Measurements from ENCODE around the gene SCAF1.

Gene SCAF1

DNA sequence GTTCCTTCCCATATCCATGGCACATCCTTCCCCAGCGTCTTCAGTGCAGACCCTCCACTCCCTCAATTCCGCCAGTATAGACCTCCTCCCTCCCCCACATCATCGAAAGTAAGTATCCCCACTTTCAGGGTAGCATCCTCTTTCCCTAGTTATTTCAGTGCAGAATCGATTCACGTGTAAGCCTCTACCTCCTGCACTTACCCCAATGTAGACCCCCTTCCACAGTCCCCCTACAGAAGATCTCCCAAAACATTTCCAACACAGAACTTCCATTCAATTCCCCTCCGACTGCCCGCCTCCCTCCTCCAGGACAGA, 23.0 kb downstream of the SCAF1 start:
- DNase-seq (ENCODE audit: low spot score) = no peak

DNA sequence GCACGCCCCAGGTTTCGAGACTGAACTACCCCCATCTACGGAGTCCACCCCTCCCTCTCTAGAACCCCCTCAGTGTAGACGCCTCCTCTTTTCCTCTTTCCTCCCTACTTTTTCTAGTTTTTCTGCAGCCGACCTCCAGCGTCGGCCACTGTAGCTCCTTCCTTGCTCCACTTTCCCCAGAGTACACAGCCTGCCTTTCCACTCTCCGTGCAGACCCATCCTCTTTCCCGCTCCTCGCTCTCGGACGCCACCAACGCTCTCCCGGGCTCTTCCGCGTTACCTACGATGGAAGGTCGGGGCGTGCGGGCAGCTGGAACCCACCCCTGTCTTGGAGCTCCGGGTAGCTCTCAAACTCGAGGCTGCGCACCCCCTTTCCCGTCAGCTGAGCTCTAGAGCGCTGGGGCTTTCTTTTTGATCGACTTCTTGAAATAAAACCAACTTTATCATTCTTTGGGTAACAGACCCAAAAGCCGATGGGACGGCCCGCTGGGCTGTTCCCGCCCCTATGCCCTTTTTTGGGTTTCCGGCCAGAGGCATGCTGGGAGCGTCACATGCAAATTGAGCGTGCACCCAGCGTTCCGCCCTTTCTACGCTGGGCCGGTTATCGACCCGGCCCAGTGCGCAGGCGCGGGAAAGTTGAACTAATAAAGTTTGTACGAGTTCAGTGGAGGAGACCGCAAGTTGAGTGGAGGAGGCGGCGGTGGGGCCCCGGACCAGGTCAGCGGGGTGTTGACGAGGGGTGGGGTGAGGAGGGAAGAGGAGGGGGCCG, 23.5 kb downstream of the SCAF1 start, which contains the start of the genes BCL2L12 and IRF3:
TSS of gene BCL2L12 (plus strand) at position 583 of the 769 bp plus-strand sequence. CDS start 760 bp downstream, outside the sequence.
TSS of gene IRF3 (minus strand) at position 507 of the 769 bp plus-strand sequence. CDS start 1,019 bp downstream, outside the sequence.
- peak; percentile 94 for DNase-seq (ENCODE audit: low spot score)

DNA sequence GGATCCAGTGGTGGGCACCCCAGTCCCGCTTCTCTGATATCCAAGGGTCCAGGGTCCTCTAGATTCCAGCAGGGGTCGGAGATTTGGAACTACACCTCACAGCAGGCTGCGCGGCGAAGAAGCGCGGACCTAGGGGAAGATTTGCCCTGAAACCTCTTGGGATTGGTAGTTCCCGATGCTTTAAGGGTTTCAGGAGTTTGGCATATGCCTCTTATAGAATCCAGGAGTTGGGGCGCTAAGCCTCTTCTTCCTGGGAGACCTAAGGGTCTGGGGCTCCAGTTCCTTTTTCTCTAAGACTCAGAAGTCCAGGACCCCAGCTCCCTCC, 24.1 kb downstream of the SCAF1 start:
- DNase-seq (ENCODE audit: low spot score) = no peak

DNA sequence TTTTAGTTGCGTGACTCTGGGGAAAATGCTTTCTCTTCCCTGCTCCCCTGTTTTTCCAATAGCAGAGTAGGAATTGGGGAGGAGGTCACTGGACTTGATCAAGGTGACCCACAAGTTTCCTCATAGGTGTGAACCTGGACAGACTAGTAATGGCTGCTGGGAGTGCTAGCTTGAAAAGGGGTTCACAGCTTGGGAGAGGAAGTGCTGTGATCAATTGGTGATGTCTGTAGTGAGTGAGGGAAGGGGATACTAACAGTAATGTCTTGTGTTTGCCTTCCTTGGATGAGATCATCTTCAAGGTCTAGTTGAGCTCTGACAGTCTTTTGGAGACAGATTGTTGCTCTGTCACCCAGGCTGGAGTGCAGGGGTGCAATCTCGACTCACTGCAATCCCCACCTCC, 25.5 kb downstream of the SCAF1 start:
- no peak for DNase-seq (ENCODE audit: low spot score)

DNA sequence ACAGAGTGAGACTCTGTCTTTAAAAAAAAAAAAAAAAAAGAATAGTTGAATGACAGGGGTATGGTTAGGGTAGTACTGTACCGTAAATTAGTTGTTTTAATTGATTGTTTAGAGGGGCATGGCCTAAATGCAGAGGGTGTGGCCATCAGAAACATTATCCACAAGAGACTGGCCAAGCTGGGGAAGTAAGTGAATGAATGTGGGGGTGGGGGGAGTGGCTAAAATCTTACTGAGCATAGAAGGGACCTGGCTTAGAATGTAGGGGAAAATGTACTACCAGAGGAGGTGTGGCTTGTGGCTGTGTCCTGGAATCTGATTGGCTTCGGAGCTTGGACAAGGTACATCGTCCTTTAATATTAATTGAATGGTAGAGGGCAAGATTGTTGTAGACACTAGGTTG, 27.5 kb downstream of the SCAF1 start:
- DNase-seq (ENCODE audit: low spot score) = no peak

DNA sequence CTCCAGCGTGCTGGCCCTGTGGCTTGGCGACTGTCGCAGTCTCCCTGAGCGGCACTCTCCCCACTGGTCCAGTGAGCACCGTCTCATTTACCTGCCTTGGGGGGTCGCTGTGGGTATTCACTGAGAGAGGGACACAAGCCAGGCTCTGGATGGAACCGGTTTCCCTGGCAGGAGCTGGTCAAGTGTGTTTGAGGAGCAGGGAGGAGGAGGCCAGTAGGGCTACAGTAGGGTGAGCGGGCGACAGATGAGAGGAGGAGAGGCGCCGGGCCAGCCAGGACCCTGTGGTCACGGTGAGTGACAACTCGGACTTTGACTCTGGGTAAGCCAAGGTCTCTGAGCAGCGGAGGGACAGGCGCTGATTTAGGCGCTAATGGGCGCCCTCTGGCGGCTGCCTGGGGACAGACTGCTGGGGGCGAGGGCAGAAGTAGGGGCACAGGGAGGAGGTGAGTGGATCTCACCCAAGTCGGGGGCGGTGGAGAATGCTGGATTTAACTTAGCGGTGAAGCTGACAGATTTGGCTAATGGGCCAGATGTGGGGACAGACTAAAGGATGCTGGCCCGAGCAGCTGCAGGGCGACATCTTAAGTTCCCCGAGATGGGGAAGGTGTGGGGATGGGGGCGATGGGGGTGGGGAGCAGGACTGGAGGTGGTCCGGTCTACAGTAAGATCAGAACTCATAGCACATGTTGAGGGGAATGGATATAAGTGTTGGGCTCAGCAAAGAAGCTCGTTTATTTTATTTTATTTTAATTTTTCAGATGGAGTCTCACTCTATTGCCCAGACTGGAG, 30.3 kb downstream of the SCAF1 start:
- peak; percentile 67 for DNase-seq (ENCODE audit: low spot score)

DNA sequence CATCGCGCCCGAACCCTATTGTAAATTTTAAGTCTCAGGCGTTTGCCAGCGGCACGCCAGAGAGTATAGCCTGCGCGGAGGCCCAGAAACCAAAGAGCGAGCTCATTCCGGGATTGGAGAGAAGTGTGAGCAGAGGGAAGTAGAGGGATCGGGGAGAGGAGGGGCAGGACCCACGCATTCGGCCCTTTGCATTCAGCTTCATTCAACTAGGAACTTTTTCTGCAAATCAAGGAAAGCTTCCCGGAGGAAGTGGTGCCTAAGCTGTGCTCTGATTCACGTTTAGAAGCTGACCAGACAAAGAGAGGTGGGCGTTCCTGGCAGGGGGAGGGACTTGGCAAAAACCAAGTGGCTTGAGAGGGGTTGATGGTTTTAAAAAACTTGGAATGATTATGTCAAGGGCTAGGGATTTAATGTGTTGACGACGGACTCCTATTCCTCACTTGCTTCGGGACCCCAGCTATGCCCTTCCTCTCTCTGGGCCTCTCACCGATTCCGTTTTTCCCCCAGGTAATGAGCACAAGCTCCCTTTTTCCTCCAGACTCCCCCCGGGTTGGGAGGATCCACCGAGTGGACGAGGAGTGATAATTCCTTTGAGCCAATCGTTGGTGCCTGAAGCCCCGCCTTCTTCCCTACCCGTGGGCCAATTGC, 34.3 kb downstream of the SCAF1 start:
- no peak for DNase-seq (ENCODE audit: low spot score)

DNA sequence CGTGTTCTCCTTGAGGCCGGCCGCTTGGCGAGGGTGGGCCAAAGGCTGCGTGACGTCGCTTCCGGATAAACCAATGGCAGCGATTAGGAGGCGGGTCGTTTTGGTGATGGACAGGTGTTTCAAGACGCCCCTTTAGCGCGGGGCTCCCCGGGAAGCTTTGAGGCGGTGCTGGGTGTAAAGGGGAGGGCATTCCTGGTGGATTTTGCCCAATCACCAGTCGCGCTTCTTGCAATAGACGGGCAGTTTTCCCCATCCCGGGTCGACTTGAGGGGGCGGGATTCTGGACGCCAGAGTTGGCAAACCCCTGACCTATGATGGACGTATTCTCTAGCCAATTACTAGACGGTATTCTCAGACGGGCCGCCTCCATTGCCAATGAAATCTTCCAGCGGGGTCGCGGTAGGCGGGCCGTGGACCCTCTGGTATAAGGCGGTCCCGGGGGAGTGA, 34.8 kb downstream of the SCAF1 start:
- DNase-seq (ENCODE audit: low spot score) = peak; percentile 100

DNA sequence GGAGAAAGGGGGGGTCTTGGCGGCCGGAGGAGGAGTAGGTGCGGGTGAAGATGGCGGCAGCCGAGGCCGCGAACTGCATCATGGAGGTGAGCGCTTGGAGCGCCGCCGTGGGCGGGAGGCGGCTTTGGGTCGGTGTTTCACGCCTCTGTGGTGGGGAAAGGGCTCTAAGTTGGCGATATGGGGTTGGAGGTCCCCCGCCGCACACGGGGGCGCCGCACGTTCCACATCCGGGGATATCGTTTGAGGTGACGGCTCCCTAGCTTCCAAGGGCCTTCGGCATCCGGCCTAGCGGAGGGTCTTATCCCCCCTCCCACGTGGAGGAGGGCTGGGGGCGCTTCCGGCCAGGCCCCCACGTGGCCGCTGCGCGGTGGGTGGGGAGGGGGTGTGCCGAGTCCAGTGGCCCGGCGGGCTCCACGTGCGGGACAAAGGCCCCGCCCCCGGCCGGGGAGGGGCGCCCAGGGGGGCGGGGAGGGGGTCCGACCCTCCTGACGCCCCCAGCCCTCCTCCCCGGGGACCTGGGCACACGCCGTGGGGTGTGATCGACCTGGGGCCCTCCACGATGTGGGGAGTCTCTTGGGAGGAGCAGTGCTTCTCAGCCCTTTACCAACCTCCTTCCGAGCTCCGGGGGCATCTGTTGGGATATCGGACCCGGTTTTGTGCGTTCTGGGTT, 35.4 kb downstream of the SCAF1 start, which contains the start of gene PRMT1:
TSS of gene PRMT1 (plus strand) at position 41 of the 670 bp plus-strand sequence. CDS start at position 51, 10 bp downstream.
- DNase-seq (ENCODE audit: low spot score) = no peak

DNA sequence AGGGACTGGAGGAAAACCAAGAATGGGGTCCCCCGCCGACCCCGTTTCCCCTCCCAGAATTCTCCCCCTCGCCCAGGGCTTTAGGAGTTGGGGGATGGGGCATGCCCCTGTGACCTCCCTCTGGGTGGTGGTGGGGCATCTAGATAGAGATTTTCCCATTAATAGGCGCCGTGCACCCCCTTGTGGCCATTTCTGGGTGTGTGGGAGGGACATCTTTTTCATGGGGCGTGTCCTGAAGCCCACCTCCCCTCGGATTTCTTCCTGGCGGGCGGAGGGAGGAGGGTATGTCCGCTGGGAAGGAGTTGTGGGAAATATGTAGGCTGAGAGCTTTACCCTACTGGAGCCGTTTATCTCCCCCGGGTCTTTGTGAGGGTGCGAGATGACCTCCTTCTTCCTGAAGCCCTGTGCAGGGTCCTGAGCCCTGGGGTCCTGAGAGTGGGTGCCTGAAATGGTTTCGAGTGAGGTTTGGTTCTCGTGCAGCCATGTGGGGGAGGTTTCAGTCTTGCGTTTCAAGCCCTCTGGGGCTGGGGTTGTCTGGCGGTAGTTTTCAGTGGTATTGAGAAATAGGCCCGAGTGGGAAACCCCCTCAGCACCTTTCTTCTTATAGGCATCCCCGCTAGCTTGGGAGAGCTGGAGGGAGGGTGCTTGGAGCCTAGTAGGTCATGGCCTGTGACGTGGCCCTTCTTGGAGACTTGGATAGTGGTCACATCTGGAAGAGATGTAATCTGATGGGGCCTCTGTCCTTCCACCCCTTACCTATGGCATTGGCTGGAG, 36.1 kb downstream of the SCAF1 start:
- DNase-seq (ENCODE audit: low spot score) = peak; percentile 72

DNA sequence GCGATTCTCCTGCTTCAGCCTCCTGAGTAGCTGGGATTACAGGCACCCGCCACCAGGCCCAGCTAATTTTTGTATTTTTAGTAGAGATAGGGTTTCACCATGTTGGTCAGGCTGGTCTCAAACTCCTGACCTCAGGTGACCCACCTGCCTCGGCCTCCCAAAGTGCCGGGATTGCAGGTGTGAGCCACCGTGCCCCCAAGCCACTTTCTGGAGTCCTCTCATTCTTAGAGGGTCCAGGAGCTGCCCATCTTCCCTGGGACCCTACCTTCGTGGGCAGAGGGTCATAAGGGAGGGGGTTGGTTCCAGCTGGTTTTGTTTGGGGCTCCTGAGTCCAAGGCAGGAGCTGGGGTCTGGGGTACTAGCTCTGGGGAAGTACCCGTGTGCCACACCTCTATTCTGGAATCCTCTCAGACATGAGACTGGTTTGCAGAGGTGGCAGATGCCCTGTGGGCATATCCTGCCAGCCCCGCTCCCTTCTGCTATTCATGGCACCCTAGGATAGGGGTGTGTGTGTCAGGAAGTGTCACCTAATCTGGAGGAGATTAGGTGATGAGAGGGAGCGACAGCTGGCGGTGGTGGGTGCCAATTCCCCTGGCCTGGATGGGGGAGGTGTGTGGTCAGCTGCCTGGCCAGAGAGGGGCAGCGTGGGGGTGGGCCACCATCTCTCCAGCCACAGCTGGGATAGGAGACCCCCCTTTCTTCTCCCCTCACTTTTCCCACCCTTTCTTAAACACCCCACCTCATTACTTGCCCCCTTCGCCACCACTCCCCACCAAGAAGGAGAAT, 37.2 kb downstream of the SCAF1 start:
- DNase-seq (ENCODE audit: low spot score) = no peak

DNA sequence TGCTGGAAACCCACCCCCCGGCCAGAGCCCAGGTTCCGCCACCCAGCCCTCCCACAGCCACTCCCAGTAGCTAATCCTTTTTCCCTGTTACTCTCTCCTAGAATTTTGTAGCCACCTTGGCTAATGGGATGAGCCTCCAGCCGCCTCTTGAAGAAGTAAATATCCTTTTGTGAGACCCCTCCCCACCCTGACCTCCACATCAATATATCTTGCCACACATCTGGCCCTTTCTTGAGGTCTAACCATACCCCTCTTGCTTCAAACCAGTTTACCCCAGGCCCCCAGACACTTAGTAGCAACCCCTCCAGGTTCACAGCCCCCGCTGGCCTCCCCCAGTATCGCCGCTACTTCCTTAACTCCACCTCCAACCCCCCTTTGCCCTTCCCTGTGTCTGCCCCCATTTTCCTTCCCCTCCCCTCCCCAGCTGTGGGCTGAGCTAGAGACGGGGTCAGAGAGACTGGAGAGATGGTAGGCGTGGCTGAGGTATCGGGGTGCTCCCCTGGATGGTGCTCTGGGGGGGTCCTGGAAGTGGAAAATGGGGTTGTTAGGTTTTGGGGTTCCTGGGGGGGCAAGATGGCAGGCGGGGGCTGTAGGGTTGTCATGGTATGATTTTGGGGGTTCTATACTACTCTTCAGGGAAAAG, 37.9 kb downstream of the SCAF1 start:
- DNase-seq (ENCODE audit: low spot score) = no peak

DNA sequence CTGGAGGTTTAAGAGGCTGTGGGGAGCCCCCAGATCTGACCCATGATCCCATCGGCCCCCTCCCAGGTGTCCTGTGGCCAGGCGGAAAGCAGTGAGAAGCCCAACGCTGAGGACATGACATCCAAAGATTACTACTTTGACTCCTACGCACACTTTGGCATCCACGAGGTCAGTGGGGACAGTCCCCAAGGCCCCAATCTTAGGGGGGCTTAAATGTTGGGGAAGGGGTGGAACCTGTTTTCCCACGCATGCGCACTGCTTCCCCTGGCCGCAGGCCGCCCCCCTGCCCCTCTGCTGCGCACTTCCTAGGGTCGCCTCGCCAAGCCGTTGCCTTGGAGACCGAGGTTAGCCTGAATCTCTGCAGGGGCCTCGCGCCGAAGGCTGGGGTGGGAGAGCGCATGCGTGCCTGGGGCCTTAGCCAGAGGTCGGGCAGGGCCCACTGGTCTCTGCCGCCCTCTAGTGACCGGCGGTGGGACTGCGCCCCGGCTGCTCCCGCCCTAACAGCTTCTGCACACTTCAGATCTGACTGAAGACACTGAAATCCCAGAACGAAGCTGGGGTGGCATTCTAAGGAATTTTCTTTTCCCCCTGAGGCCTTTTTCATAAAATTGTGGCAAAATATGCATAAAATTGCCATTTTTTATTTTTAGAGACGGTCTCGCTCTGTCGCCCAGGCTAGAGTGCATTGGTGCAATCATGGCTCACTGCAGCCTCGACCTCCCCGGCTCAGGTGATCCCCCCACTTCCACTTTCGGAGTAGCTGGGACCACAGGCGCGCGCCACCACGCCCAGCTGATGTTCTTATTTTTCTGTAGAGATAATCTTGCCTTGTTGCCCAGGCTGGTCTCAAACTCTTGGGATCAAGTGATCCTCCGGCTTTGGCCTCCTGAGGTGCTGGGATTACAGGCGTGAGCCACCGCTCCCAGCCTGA, 38.7 kb downstream of the SCAF1 start:
- peak; percentile 73 for DNase-seq (ENCODE audit: low spot score)

DNA sequence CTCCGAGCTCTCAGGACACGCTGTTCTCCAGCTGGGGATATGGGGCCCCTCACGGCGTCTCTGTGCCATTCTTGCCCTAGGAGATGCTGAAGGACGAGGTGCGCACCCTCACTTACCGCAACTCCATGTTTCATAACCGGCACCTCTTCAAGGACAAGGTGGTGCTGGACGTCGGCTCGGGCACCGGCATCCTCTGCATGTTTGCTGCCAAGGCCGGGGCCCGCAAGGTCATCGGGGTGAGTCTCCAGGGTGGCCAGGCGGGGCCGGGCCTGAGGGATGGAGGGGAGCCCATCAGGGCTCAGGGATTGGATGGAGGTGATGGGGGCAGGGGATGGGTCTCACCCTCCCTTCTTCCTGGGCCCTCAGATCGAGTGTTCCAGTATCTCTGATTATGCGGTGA, 39.8 kb downstream of the SCAF1 start:
- DNase-seq (ENCODE audit: low spot score) = no peak

DNA sequence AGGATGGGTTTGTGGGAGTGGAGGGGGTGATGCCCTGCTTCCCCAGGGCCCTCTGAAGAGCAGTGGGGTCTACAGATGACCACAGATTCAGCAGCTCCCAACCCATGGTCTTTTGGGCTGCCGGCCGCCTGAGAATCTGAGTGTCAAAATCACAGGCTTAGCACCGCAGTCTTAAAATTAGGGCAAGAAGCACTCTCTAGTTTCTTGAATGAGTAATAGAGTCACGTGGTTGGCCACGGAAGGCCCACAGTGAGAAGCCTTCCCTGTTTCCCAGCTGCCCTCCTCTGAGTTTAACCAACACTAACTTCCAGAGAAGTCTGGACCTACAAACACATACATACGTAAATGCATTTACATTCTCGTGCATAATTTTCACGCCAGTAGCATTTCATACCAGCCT, 40.3 kb downstream of the SCAF1 start:
- no peak for DNase-seq (ENCODE audit: low spot score)

DNA sequence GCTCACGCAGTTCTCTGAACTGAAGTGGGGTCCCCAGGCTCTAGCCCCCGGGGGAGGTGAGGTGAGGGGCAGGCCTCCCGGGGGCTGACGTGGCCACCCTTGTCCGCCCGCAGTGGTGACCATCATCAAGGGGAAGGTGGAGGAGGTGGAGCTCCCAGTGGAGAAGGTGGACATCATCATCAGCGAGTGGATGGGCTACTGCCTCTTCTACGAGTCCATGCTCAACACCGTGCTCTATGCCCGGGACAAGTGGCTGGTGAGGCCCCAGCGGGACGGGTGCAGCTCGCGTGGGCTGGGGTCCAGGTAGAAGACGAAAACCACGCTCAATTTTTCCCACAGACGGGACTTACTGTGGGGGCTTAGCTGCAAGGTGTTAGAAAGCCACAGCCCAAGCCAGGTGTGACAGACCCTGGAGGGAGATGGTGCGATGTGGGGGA, 41.8 kb downstream of the SCAF1 start:
- DNase-seq (ENCODE audit: low spot score) = no peak

DNA sequence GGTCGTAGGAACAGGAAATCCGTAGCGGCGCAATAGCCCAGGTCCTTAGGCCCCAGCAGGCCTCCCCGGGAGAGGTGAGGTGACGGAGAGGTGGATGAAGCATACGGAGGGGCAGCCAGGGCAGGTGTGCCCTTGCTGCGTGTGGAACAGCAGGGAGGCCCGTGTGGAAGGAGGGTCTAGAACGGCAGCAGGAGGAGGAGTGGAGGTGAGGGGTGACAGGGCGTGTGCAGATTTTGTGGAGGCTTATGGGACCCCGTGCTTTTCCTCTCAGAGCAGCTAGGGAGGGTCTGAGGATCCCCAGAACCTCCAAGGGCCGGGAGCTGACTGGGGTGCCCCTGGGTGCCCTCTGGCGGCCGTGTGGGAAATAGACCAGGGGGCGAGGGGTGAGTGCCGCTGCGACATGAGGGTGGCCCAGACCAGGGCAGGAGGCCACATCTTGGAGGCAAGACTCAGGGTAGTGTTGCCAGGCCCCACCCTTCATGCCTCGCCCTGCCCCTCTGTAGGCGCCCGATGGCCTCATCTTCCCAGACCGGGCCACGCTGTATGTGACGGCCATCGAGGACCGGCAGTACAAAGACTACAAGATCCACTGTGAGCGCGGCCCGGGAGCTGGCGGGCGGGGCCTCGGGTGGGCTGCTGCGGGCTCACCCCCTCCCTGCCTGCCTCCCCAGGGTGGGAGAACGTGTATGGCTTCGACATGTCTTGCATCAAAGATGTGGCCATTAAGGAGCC, 42.4 kb downstream of the SCAF1 start:
- DNase-seq (ENCODE audit: low spot score) = no peak

DNA sequence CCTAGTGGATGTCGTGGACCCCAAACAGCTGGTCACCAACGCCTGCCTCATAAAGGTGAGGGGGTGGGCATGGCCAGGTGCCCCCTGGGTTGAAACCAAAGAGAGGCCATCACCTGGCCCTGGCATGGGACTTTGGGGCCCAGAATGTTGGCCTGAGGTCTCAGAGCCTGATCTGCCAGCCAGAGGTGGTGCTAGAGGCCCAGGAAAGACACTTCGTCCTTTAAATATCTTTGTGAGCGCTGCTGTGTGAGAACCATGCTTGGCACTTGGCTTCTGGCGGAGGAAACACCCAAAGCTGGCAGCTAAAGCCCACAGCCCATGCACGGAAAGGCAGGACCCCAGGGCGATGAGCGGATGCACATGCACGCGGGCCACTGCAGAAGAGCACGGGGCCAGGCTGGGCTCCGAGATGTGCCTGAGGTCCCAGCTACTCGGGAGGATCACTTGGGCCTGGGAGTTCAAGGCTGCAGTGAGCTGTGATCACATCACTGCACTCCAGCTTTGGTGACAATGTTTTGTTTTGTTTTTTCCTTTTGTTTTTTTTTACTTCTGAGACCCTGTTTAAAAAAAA, 43.1 kb downstream of the SCAF1 start:
- DNase-seq (ENCODE audit: low spot score) = no peak
